ENCODE measurements around the gene KCND2.

The KCND2 gene

GRCh38 chr7:120793213-120793936 is 520.4 kb downstream of the KCND2 start:
- no peak overlapping the region for H3K4me3 ChIP-seq (ENCODE audit: low read depth, low read length)
- no peak for DNase-seq (ENCODE audit: low read depth)
- TF ChIP-seq CTCF (IDR thresholded peaks at IDR 0.05; ENCODE audit: control insufficient read depth, extremely low read depth, insufficient read depth), result no peak

- no peak for TF ChIP-seq CTCF (IDR thresholded peaks at IDR 0.05; ENCODE audit: control insufficient read depth, extremely low read depth, insufficient read depth)
- no peak overlapping the region for H3K4me3 ChIP-seq (ENCODE audit: low read depth, low read length)
- no peak for DNase-seq (ENCODE audit: low read depth)
Observed at GRCh38 chr7:120794106-120794729, 521.2 kb downstream of the KCND2 start.

- DNase-seq (ENCODE audit: low read depth), result no peak
- no peak for TF ChIP-seq CTCF (IDR thresholded peaks at IDR 0.05; ENCODE audit: control insufficient read depth, extremely low read depth, insufficient read depth)
- no peak overlapping the region for H3K4me3 ChIP-seq (ENCODE audit: low read depth, low read length)
Observed at GRCh38 chr7:120797026-120797645, 524.2 kb downstream of the KCND2 start.

GRCh38 chr7:120799147-120799546 is 526.2 kb downstream of the KCND2 start:
- no peak overlapping the region for H3K4me3 ChIP-seq (ENCODE audit: low read depth, low read length)
- DNase-seq (ENCODE audit: low read depth), result no peak
- TF ChIP-seq CTCF (IDR thresholded peaks at IDR 0.05; ENCODE audit: control insufficient read depth, extremely low read depth, insufficient read depth), result no peak

Data from LNCaP clone FGC (cell line).